B cell (primary cell): ENCODE results near the gene CBX4. TPM values are rescaled to one million over a fixed set of nuclear protein-coding genes. Genes with fewer than 3 reads are reported as not detected.

Experiments used
- ATAC-seq: fragments of 200-7000 bp; cut with Tn5 transposase; one replicate; pipeline ENCODE4 v1.10.0; 2021; ENCODE audit warnings: low read depth, mild to moderate bottlenecking, moderate number of reproducible peaks, moderate library complexity
- CTCF ChIA-PET: fragments of 350-600 bp; sonication (Branson Sonifier 250); formaldehyde crosslinking; loops from one replicate; lab custom pipeline; 2021; ENCODE audit warnings: antibody characterized with exemption, inconsistent platforms; lab: Charles Lee
- POLR2A ChIA-PET: fragments of 350-600 bp; sonication (Branson Sonifier 250); formaldehyde crosslinking; loops from one replicate; lab custom pipeline; 2021; ENCODE audit warnings: antibody characterized with exemption; lab: Charles Lee
- DNase-seq: peaks from one replicate; pipeline ENCODE4 v3.0.0; 2013
- H2AFZ ChIP-seq: 2 replicates; pipeline ENCODE4 v1.6.1; 2012; ENCODE audit warnings: mild to moderate bottlenecking, low read depth, low read length; ENCODE audit not compliant: insufficient read depth, poor library complexity, severe bottlenecking
- H3K27ac ChIP-seq, 2 donors: 1 replicate in 1 of 2; 2 replicates in 1 of 2; pipeline ENCODE4 v1.5.1; 2012 to 2013; ENCODE audit warnings: low read length in 2 of 2, mild to moderate bottlenecking in 2 of 2, moderate library complexity in 1 of 2
- H3K27me3 ChIP-seq, 4 experiments: fragments of 200-600 bp in 1 of 4; sonication (generic) in 1 of 4; replicated peaks in 1 of 4; 1 replicate in 2 of 4; 2 replicates in 2 of 4; pipeline versions ENCODE4 v1.6.1 to v1.7.0; 2013 to 2016; ENCODE audit warnings: low read length in 3 of 4, mild to moderate bottlenecking in 2 of 4, mixed read lengths in 1 of 4, moderate library complexity in 1 of 4; ENCODE audit not compliant: insufficient read depth in 4 of 4, control insufficient read depth in 3 of 4; ENCODE audit errors: control extremely low read depth in 1 of 4
- H3K36me3 ChIP-seq, 2 experiments: replicated peaks in 1 of 2; 1 replicate in 1 of 2; 2 replicates in 1 of 2; pipeline versions ENCODE4 v1.6.1 to v1.7.1; 2013; ENCODE audit warnings: low read length in 1 of 2; ENCODE audit not compliant: insufficient read depth in 2 of 2, control insufficient read depth in 1 of 2; ENCODE audit errors: control extremely low read depth in 1 of 2, extremely low read depth in 1 of 2
- H3K4me1 ChIP-seq, 2 donors: fragments of 200-600 bp in 1 of 2; sonication (generic) in 1 of 2; 1 replicate in 1 of 2; 2 replicates in 1 of 2; pipeline versions ENCODE4 v1.5.1 to v1.6.1; 2013 to 2017; ENCODE audit warnings: low read length in 2 of 2; ENCODE audit not compliant: control insufficient read depth in 2 of 2, insufficient read depth in 2 of 2
- H3K4me2 ChIP-seq: replicated peaks from 2 replicates; pipeline ENCODE3; 2012; ENCODE audit warnings: mild to moderate bottlenecking, low read depth, low read length; ENCODE audit not compliant: poor library complexity, severe bottlenecking
- H3K4me3 ChIP-seq, 5 experiments: fragments of 200-600 bp in 1 of 5; sonication (generic) in 1 of 5; 1 replicate in 3 of 5; 2 replicates in 2 of 5; pipeline versions ENCODE4 v1.5.1 to v1.7.0; 2011 to 2016; ENCODE audit warnings: low read length in 4 of 5, mild to moderate bottlenecking in 4 of 5, low read depth in 2 of 5, control low read depth in 1 of 5, moderate library complexity in 1 of 5; ENCODE audit not compliant: insufficient read depth in 1 of 5; ENCODE audit errors: control extremely low read depth in 1 of 5, extremely low read depth in 1 of 5
- H3K79me2 ChIP-seq: fragments of 200-600 bp; sonication (generic); one replicate; pipeline ENCODE4 v1.6.0; 2016; ENCODE audit warnings: low read length; ENCODE audit not compliant: control insufficient read depth, insufficient read depth
- H3K9ac ChIP-seq: fragments of 200-600 bp; sonication (generic); 2 replicates; pipeline ENCODE4 v1.6.1; 2017; ENCODE audit warnings: mild to moderate bottlenecking, low read length, moderate library complexity
- H3K9me3 ChIP-seq, 3 donors: one replicate each; pipeline versions ENCODE4 v1.6.1 to v1.7.1; 2013; ENCODE audit warnings: low read length in 2 of 3; ENCODE audit not compliant: control insufficient read depth in 2 of 3, insufficient read depth in 1 of 3; ENCODE audit errors: control extremely low read depth in 1 of 3
- H4K20me1 ChIP-seq: 2 replicates; pipeline ENCODE4 v1.6.0; 2012; ENCODE audit warnings: mild to moderate bottlenecking, low read length; ENCODE audit not compliant: insufficient read depth, control insufficient read depth, poor library complexity, severe bottlenecking
- H3K27ac Mint-ChIP-seq: one replicate; pipeline ENCODE4 v1.8.0; 2021; ENCODE audit warnings: mixed read lengths
- H3K27me3 Mint-ChIP-seq: one replicate; pipeline ENCODE4 v1.8.0; 2021; ENCODE audit warnings: mixed read lengths
- H3K4me1 Mint-ChIP-seq: one replicate; pipeline ENCODE4 v1.8.0; 2021; ENCODE audit warnings: mixed read lengths
- H3K4me3 Mint-ChIP-seq: one replicate; pipeline ENCODE4 v1.8.0; 2021; ENCODE audit warnings: mixed read lengths
- H3K9me3 Mint-ChIP-seq: one replicate; pipeline ENCODE4 v1.8.0; 2022; ENCODE audit warnings: mixed read lengths; ENCODE audit not compliant: insufficient read depth
- EZH2 ChIP-seq: IDR thresholded peaks from 2 replicates; pipeline ENCODE4 v1.6.1; 2012; ENCODE audit warnings: borderline replicate concordance, low read depth, mild to moderate bottlenecking, moderate library complexity, low read length; ENCODE audit not compliant: insufficient read depth, poor library complexity, severe bottlenecking
- WGBS: methylation state at CpG from one replicate; pipeline ENCODE4 v1.1.5; 2013; ENCODE audit warnings: missing lambda C conversion rate; ENCODE audit not compliant: insufficient coverage; 5-methylcytosine and 5-hydroxymethylcytosine counted together
- intact Hi-C: fragments of 100-400 bp; cut with micrococcal nuclease; formaldehyde crosslinking; loops from one replicate; pipeline ENCODE4 v1.10.0; 2022
- polyA plus RNA-seq: library from polyadenylated mRNA; depleted of rRNA; stranded (reverse); fragments of >200 nt; gene quantifications from 2 replicates; pipeline ENCODE4 v1.2.3, GENCODE V29; 2012
- total RNA-seq, 2 donors: library from RNA; stranded (reverse); fragments of 120-200 nt in 1 of 2; gene quantifications; 1 replicate in 1 of 2; 2 replicates in 1 of 2; pipeline versions ENCODE4 v1.2.3 to v1.2.4, GENCODE V29; 2013 to 2022
- TF ChIP-seq, protein P1 (sequence below): fragments of 200-600 bp; IDR thresholded peaks from one replicate; pipeline ENCODE4 v1.8.0; 2022; ENCODE audit warnings: antibody characterized with exemption, mild to moderate bottlenecking

CBX4 gene
- total and polyA plus RNA-seq, 2 donors (not counting 1 experiment from before 2014, with no cell fraction given): 81.9 to 115 TPM

DNA sequence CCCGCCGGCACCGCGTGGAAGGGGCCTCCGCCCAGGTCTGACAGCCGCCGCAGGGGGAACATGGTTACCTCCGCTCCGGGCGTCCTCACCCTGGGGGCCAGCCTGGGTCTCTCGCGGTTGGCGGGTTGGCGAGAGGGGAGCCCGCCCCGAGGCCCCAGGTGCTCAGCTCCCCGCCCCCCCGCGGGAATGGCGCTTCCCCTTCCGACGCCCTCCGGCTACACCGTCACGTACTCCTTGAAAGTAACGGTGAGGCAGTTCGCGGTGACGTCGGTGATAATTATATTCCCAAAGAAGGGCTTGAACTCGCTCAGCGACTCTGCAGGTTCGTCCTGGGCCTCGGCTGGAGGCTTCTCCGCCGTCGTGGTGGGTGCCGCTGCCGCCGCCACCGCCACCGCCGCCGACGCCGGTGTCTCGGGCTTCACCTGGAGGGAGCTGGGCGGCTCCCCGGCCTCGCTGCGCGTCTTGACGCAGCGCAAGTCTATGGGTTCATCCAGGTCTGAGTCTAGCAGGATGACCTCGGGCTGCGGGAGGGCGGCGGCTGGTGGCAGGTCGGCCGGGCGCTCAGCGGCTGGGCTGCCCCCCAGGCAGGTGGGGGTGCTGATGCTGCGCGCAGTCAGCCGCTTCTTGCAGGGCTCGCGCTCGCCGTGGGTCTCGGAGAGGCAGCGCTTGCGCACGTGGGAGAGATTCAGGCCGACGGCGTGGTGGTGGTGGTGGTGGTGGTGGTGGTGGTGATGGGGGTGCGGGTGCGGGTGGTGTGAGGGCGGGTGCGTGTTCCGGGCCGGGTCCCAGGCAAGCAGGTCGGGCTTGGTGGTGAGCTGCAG is 5.3 kb downstream of the CBX4 start:
- no peak for TF ChIP-seq EZH2
- TF ChIP-seq, protein P1, sequence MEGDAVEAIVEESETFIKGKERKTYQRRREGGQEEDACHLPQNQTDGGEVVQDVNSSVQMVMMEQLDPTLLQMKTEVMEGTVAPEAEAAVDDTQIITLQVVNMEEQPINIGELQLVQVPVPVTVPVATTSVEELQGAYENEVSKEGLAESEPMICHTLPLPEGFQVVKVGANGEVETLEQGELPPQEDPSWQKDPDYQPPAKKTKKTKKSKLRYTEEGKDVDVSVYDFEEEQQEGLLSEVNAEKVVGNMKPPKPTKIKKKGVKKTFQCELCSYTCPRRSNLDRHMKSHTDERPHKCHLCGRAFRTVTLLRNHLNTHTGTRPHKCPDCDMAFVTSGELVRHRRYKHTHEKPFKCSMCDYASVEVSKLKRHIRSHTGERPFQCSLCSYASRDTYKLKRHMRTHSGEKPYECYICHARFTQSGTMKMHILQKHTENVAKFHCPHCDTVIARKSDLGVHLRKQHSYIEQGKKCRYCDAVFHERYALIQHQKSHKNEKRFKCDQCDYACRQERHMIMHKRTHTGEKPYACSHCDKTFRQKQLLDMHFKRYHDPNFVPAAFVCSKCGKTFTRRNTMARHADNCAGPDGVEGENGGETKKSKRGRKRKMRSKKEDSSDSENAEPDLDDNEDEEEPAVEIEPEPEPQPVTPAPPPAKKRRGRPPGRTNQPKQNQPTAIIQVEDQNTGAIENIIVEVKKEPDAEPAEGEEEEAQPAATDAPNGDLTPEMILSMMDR: no peak
- ChIA-PET CTCF (interaction anchor here (0.7 to 1.6 kb wide), 3 partner anchors 11 to 16 kb away, joined by 3 to 6 read pairs (median 5); no protein-coding TSS in a partner anchor), POLR2A (interaction anchor here (0.6 to 1.4 kb wide), 4 partner anchors 12 to 1696 kb away, joined by 3 to 4 read pairs (median 4); partner anchors contain the start of gene CBX8)
- H3K4me3 Mint-ChIP-seq: no peak overlapping the region
- H3K36me3 ChIP-seq: peaks cover 0 to 34% of the 10 kb centered on the region in 2 experiments
- H3K4me3 ChIP-seq: no peak overlapping the region
- H2AFZ ChIP-seq: no peak overlapping the region
- H3K9me3 ChIP-seq: peaks cover 0 to 6% (median 0%) of the 10 kb centered on the region in 3 donors
- peaks cover 82% of the 10 kb centered on the region for H4K20me1 ChIP-seq
- 96% methylated on average over 72 of the region's 83 CpGs for WGBS
- H3K4me1 ChIP-seq: peaks cover 21 to 54% of the 10 kb centered on the region in 2 donors
- H3K27me3 Mint-ChIP-seq: no peaks in the 10 kb centered on the region
- H3K9me3 Mint-ChIP-seq: no peaks in the 10 kb centered on the region
- no peak overlapping the region for H3K4me2 ChIP-seq
- H3K27ac Mint-ChIP-seq: no peak overlapping the region
- peaks cover 44% of the 10 kb centered on the region for H3K79me2 ChIP-seq
- no peak overlapping the region for H3K9ac ChIP-seq
- no peak overlapping the region for H3K27ac ChIP-seq
- DNase-seq (no peak), ATAC-seq (no peak)
- peaks cover 36% of the 10 kb centered on the region for H3K4me1 Mint-ChIP-seq
- intact Hi-C loops: loop anchor here (10.0 kb wide), 1 partner anchor 1699 kb away; the partner anchor contains the start of gene TMC8
- peaks cover 0 to 2% (median 0%) of the 10 kb centered on the region in 4 experiments for H3K27me3 ChIP-seq

DNA sequence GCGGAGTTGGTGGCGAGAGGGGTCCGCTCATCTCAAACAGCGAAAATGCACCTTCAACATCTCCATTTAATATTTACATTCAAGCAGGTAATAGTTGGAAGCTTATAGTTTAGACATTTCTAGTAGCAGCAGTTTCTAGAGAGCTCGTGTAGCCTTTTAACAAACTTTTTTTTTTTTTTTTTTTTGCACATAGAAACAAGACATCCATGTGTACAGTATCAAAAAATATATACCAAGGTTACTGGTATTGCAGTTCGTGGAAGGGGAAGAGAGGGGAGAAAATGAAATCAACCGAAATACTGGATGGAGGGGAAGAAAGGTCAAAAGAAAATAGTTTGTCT is 6.2 kb downstream of the CBX4 start:
- intact Hi-C loops: loop anchor here (10.0 kb wide), 1 partner anchor 1698 kb away; the partner anchor contains the start of gene TMC8

More for the DNA sequence above, 6.2 kb downstream of the CBX4 start:
- no peak overlapping the region for H2AFZ ChIP-seq
- peaks cover 33% of the 10 kb centered on the region for H3K4me1 Mint-ChIP-seq
- H3K4me2 ChIP-seq: no peak overlapping the region
- no peak overlapping the region for H3K9ac ChIP-seq
- peaks cover 78% of the 10 kb centered on the region for H4K20me1 ChIP-seq
- no peak overlapping the region for H3K4me3 ChIP-seq
- ChIA-PET POLR2A (interaction anchor here (0.6 to 0.9 kb wide), 3 partner anchors 11 to 52 kb away, joined by 3 to 4 read pairs (median 3); partner anchors contain the start of gene CBX8), CTCF (interaction anchor here (0.7 to 1.6 kb wide), 4 partner anchors 10 to 15 kb away, joined by 3 to 6 read pairs (median 4); no protein-coding TSS in a partner anchor)
- no peak overlapping the region for H3K4me3 Mint-ChIP-seq
- H3K27ac ChIP-seq: no peak overlapping the region
- peaks cover 0 to 6% (median 0%) of the 10 kb centered on the region in 3 donors for H3K9me3 ChIP-seq
- peaks cover 21 to 52% of the 10 kb centered on the region in 2 donors for H3K4me1 ChIP-seq
- WGBS: no CpG with 5 or more reads among the region's 7 CpGs
- ATAC-seq (no peak), DNase-seq (no peak)
- TF ChIP-seq EZH2: no peak
- peaks cover 43% of the 10 kb centered on the region for H3K79me2 ChIP-seq
- H3K27me3 Mint-ChIP-seq: no peaks in the 10 kb centered on the region
- no peaks in the 10 kb centered on the region for H3K9me3 Mint-ChIP-seq
- H3K36me3 ChIP-seq: peaks cover 0 to 34% of the 10 kb centered on the region in 2 experiments
- H3K27ac Mint-ChIP-seq: no peak overlapping the region
- H3K27me3 ChIP-seq: peaks cover 0 to 2% (median 0%) of the 10 kb centered on the region in 4 experiments
